Activated CD8-positive, alpha-beta memory T cell treated with anti-CD3 and anti-CD28 coated beads for 36 hours (primary cell): Measurements from ENCODE around the gene AURKB. TPM values are rescaled to one million over a fixed set of nuclear protein-coding genes. Genes with fewer than 3 reads are reported as not detected.

Experiments
- CTCF ChIA-PET: fragments of 350-600 bp; sonication (Branson Sonifier 250); formaldehyde crosslinking; loops from one replicate; lab custom pipeline; 2021; ENCODE audit warnings: antibody characterized with exemption; lab: Charles Lee
- POLR2A ChIA-PET: fragments of 350-600 bp; sonication (Branson Sonifier 250); formaldehyde crosslinking; loops from one replicate; lab custom pipeline; 2021; ENCODE audit warnings: antibody characterized with exemption; lab: Charles Lee
- total RNA-seq, 2 experiments: library from RNA; stranded (reverse); gene quantifications; one replicate each; pipeline ENCODE4 v1.2.3, GENCODE V29; 2021

AURKB gene
- total RNA-seq, 2 experiments from 2014 or later, result 112 to 117 TPM

DNA sequence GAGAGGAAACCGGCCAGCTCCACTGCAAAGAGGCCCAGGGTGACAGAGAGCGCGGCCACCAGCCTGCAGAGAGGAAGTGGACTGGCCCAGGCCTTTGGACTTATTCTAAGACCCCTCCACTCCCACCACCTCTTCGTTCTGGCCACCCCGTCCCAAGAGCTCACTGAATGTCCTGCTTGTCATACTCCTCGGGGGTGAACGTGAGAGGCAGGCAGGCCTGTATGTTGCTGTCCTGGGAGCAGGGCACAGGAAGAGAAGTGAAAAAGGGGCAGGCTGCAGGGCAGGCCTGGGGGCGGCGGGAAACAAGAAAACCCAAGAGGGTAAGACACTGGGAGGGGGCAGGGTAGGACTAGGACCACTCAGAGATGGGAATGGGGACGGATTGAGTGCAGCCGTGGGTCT is 34.6 kb downstream of the AURKB start:
- POLR2A ChIA-PET, result interaction anchor here (0.9 kb wide), 1 partner anchor 46 kb away, joined by 3 read pairs; no protein-coding TSS in a partner anchor
- CTCF ChIA-PET, result interaction anchor here (1.0 kb wide), 1 partner anchor 57 kb away, joined by 3 read pairs; the partner anchor contains the start of gene ALOXE3

DNA sequence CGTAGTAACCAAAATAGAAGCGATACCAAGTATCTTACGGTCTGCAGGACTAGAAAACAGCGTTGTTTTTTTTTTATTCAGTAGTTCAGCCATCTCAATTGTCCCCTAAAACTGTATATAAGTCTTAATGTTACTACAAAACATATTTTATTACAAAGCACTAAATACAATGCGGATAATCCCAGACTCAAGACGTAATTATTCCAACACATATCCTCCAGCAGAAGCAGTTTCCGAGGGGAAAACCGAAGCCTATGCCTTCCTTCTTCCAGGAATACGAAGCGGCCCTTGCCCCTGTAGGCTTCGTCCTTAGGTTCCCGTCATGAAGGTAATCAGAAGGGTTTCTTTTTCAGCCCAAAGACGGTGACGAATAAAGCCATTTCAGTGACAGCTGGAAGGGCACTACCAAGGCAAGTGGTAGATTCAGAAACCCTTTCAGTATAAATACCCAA is 36.5 kb downstream of the AURKB start:
- ChIA-PET POLR2A (interaction anchor here (0.8 to 1.3 kb wide), 20 partner anchors 11 to 486 kb away, joined by 3 to 56 read pairs (median 10); partner anchors contain the start of genes BORCS6, CTC1, HES7 and PER1), CTCF (interaction anchor here (0.8 to 2.5 kb wide), 7 partner anchors 10 to 122 kb away, joined by 3 to 8 read pairs (median 5); partner anchors contain the start of genes HES7 and SLC25A35)

DNA sequence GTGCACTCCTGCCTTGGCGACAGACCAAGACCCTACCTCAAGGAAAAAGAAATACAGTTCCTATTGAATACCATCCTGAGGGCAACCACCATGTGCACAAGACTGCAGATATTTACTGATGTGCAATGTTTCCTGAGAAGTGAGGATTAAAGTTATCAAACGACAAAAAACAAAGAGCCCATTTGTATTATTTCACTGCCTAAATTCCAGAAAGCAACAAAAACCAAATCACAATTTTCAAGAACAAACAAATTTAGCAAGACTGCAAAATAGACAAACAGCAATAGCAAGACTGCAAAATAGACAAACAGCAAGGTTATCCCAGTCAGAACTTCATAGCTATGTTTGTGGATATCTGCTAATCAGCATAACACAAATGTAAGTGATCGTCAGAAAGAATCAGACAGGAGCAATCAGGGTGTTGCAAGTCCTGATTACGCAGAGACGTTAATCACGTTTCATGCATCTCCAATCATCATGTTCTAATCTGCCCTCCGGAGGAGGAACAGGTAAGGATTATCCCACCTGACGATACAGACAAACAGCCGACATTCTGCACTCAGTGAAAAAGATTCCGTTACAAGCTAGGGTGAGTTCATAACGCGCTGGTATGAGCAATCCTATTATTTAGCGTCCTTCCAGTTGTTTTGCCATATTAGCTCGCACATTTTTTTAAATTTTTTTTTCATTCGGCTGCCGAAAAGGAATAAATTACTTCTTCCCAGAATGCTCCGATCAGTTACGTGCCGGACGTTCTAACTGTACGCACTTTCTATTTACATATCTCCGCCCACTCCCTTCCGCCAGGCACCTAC is 37.1 kb downstream of the AURKB start:
- ChIA-PET POLR2A (interaction anchor here (0.6 to 1.3 kb wide), 24 partner anchors 11 to 486 kb away, joined by 3 to 56 read pairs (median 9); partner anchors contain the start of genes AURKB, BORCS6, CTC1 and HES7), CTCF (interaction anchor here (0.8 to 2.5 kb wide), 7 partner anchors 9 to 122 kb away, joined by 3 to 8 read pairs (median 5); partner anchors contain the start of gene SLC25A35)

DNA sequence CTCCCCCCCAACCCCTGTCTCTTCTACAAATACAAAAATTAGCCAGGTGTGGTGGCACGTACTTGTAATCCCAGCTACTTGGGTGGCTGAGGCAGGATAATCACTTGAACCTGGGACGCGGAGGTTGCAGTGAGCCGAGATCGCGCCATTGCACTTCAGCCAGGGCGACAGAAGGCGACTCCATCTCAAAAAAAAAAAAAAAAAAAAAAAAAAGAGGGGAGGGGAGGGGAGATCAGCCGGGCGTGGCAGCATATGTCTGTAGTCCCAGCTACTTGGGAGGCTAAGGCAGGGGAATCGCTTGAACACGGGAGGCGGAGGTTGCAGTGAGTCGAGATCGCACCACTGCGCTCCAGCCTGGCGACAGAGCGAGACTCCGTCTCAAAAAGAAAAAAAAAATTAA is 40.2 kb downstream of the AURKB start:
- ChIA-PET POLR2A (interaction anchor here (0.6 kb wide), 1 partner anchor 38 kb away, joined by 3 read pairs; no protein-coding TSS in a partner anchor), CTCF (interaction anchor here (1.1 kb wide), 1 partner anchor 10 kb away, joined by 3 read pairs; no protein-coding TSS in a partner anchor)

DNA sequence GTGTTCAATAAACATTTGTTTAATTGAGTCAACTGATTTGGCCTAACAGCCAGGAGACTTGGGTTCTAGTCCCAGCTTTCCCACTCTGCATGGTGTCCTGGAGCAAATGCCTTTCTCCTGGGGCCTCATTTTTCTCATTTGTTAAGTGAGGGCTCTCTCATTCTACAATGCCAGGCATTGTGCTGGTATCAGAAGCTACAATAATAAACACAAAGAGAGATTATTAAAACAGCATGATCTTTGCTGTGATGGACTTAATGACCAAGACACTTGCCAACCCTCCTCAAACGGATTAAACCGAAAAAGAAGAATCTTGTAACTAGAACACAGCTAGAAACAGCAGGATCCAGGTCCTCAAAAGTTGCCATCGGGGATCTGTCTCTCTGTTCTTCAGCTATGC is 42.8 kb downstream of the AURKB start:
- POLR2A ChIA-PET, result interaction anchor here (0.9 kb wide), 1 partner anchor 9 kb away, joined by 3 read pairs; the partner anchor contains the start of gene TMEM107

DNA sequence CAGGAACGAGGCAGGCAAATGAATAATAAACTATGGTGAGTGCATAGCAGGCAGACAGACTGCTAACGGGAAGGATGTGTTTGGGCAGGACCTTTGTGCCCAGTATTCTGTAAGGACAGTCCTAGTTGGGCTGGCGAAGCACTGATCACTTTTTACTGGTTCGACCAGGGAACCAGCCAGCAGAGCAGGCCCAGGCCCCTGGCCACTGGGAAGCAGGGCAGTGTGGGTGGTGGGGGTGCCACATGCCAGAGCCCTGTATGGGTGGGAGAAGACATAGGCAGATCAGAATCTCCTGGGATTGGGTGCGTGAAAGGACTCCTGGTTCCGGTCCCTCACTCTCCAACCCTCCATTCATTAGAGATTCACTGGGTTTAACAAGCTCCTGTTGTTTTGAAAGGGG is 43.6 kb downstream of the AURKB start:
- ChIA-PET CTCF (interaction anchor here (1.5 kb wide), 1 partner anchor 81 kb away, joined by 4 read pairs; the partner anchor contains the start of gene CTC1), POLR2A (no interaction called here)

More for the DNA sequence above, 42.8 kb downstream of the AURKB start:
- CTCF ChIA-PET, result interaction anchor here (1.5 kb wide), 1 partner anchor 81 kb away, joined by 4 read pairs; the partner anchor contains the start of gene CTC1

DNA sequence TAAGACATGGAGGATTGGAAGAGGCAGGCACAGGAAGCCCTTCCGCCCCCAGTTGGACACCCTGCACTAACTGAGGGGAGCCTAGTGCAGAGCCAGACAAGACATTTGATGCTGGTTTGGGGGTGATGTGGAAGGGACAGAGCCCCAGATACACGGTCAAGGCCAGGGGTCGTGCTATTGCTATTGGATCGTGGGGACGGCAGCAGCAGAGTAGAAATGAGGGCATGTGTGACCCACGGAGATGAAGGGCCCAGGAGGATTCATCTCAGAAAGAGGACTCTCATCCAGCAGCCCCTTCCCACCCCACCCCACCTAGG is 45.6 kb downstream of the AURKB start:
- CTCF ChIA-PET, result interaction anchor here (1.3 to 1.6 kb wide), 4 partner anchors 8 to 39 kb away, joined by 3 to 8 read pairs (median 4); no protein-coding TSS in a partner anchor

DNA sequence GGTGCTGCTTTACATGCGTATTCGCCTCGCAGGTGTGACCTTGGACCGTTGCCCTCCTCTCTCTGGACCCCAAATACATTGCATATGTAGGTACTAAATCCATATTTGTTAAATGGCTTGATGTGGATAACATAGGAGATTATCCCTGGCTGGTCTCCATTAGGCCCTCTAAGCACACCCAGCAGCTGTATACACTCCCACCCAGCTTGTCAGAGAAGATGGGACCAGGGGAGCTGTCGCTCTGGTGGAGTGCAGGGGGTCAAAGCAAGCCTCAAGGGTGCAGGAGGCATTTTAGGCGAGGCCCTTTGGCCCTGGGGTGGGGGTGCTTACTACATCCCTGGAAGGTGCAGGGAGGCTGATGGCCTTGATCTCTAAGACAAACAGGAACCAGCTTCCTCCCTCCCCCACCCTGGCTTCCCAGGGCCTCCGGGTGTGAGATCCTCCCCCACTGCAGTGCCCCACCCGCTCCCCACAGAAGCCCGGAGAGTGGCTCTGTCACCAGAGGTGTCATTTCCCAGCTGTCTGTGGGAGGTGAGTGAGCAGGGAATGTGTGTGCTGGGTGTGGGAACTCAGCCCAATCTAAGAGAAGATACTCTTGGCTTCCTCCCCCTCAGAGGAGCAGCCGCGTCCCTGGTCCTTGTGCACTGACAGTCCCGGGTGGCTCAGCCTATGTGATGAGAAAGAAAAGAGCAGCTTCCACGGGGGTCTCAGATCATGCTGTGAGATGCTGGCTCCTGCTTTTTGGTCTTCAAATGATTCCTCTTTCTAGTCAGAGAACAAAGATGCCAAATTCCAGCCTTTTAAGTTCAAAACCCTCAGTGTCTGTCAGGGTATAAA is 46.2 kb downstream of the AURKB start:
- CTCF ChIA-PET, result interaction anchor here (0.8 to 1.6 kb wide), 8 partner anchors 9 to 46 kb away, joined by 3 to 8 read pairs (median 3); partner anchors contain the start of gene AURKB
- POLR2A ChIA-PET, result interaction anchor here (0.5 to 5.0 kb wide), 8 partner anchors 8 to 131 kb away, joined by 3 to 56 read pairs (median 4); partner anchors contain the start of genes PER1, SLC25A35 and TMEM107

More for the DNA sequence above, 45.6 kb downstream of the AURKB start:
- POLR2A ChIA-PET, result interaction anchor here (0.9 to 5.0 kb wide), 5 partner anchors 9 to 131 kb away, joined by 3 to 56 read pairs (median 4); partner anchors contain the start of genes PER1 and SLC25A35

DNA sequence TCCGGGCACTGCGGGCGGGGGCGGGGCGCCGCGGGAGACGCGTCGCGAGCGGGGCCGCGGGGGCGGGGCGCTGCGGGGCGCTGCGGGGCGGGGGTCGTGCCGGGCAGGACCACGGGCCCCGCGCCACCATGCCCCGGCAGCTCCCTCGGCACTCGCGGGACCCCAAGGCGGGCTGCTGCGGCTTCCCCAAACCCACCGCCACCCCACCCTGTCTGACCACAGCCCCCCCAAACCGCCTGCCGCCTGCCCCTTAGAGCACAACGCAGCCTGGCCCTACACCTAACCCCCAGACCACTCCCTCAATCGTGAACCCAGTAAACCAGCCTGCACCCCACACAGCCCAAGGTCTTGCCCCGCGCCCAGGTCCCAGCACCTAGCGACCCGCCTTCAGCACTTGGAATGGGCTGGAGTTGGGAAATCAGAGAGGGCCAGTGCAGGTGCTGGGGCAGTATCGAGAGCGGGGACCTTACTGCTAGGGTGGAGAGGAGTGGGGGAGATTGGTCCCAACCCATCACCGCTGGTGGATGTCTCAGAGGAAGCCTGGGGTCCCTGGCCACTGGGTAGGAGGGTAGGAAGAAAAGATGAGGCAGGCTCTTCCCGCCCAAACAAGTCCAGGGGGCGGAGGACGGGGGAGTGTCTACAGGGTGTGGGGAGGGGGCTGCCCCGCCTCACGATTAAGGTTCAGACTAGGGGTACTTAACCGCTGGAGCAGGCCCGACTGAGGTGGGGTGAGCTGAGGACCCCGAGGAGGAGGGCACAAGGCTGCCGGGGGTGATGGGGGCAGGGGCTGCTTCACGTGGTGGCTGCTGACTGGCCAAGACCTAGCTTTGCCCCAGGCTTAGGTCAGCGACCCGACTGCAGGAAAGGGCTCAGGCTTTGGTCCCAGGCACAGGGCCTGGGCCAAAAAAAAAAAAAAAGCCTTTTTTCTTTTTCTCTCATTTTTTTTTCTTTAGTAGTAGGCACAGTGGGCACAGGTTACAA is 47.1 kb downstream of the AURKB start:
- ChIA-PET CTCF (interaction anchor here (0.8 to 1.8 kb wide), 9 partner anchors 8 to 47 kb away, joined by 3 to 8 read pairs (median 3); partner anchors contain the start of gene AURKB), POLR2A (interaction anchor here (0.9 to 5.0 kb wide), 6 partner anchors 10 to 132 kb away, joined by 3 to 56 read pairs (median 7); partner anchors contain the start of genes PER1, SLC25A35 and TMEM107)

DNA sequence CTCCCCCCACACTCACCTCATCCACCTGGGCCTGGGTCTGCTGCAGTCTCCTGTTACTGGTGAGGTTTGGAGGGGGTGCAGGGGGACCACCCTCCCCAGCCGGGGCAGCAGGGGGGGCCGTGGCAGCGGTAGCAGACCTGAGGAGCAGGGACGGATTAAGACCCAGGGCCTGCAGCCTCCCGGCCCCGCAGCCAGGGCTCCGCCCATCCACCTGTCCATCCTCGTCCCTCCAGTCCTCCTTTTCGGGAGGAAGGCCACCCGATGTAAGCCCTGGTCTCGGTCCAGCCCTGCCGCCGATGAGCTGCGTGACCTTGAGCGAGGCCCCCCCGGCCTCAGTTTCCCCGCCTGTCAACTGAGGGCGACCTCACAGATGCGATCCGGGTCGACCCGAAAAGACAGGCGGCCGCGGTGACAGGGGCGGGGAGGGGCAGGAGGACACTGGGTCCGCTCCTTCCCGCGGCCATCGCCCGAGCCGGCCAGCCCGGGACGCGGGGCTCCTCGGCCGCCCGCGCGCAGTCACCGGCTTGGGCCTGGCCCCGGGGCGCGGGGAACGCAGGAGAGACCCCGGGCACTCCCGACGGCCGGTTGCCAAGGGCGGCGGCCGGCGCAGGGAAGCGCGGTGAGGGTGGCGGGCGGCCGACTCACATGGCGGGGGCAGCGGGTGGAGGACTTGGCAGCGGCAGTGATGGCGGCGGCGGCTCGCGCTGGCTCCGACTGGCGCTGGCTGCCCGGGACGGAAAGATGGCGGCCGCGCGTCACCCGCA is 48.0 kb downstream of the AURKB start, which contains the start of gene VAMP2:
Gene VAMP2 (minus strand): TSS at position 716 of the 764 bp plus-strand sequence. CDS start 69 bp downstream, at position 647.
- CTCF ChIA-PET, result interaction anchor here (1.8 to 4.9 kb wide), 2 partner anchors 24 to 43 kb away, joined by 4 to 28 read pairs; no protein-coding TSS in a partner anchor
- POLR2A ChIA-PET, result interaction anchor here (5.0 kb wide), 1 partner anchor 11 kb away, joined by 56 read pairs; no protein-coding TSS in a partner anchor

DNA sequence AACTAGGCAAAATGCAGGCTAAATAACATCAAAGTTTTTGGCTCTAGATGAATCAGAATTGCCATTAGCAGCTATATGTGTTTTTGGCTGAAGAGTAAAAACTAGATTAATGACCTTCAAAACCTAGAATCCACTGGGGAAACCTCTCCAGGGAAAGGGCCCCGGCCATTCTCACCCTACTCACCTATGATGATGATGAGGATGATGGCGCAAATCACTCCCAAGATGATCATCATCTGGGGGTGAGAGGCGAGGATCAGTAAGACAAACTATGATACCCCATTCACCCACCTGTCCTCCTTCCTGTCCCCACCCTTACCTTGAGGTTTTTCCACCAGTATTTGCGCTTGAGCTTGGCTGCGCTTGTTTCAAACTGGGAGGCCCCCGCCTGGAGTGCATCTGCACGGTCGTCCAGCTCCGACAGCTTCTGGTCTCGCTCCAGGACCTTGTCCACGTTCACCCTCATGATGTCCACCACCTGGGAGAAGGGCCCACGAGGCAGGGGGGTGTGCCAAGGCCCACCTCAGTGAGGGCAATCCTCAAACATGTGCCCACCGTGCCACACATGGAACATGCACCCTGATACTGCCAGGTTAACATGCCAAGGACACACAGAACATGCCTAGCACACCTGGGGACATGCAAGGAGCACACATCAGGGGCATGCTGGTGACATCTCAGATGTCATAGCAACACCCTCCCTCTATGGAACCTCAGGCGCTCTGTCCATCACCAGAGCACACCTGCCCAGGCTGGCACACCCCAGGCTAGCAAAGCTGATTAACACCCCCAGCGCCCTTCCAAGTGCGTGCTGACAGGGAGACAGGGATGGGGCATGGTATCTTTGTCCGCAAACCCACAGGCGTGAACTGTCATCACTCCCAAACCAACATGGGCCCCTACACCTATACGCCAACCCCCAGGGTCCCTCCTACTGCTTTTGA is 48.8 kb downstream of the AURKB start:
- ChIA-PET POLR2A (interaction anchor here (5.0 kb wide), 1 partner anchor 12 kb away, joined by 56 read pairs; no protein-coding TSS in a partner anchor), CTCF (interaction anchor here (0.6 to 4.9 kb wide), 5 partner anchors 12 to 87 kb away, joined by 3 to 28 read pairs (median 4); partner anchors contain the start of gene PFAS)

DNA sequence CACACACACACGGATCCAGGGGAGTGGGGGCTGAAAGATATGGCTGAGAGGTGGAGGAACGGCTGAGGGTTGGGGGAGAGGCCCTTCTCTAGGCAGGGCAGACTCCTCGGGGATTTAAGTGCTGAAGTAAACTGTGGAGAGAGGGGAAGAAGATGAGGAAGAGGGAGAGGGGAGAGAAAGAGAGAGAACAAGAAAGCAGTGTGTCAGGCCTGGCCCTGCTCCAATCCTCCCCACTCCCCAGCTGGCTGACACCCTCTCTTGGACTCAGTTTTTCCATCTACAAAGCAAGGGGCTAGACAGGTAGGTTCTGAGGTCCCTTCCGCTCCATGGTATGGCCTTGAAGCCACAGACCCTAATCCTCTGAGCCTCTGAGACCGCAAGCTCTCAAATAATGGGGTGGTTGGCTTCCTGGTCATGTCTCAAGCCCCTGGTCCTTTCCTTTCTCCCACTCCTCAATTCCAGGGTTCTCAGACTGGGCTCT is 49.6 kb downstream of the AURKB start:
- CTCF ChIA-PET, result interaction anchor here (0.6 to 4.9 kb wide), 6 partner anchors 9 to 88 kb away, joined by 3 to 28 read pairs (median 4); partner anchors contain the start of gene PFAS
- POLR2A ChIA-PET, result interaction anchor here (5.0 kb wide), 1 partner anchor 13 kb away, joined by 56 read pairs; no protein-coding TSS in a partner anchor

DNA sequence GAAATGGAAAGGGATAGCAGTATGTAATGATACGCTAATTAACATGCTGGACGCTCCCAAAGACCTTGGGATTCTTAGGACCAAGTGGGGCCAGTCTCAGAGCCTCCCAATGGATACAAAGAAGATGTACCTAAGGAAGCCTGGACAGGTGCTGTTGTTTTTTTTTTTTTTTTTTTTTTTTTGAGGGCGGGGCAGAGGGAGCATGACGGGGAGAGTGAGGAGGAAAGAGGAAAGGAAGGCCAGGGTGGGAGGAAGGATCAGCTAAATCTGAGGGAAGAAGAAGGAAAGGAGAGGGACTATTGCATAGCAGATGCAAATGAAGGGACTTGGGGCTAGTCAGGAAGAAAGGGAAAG is 50.2 kb downstream of the AURKB start:
- POLR2A ChIA-PET, result interaction anchor here (5.0 kb wide), 1 partner anchor 13 kb away, joined by 56 read pairs; no protein-coding TSS in a partner anchor
- CTCF ChIA-PET, result interaction anchor here (1.0 to 4.9 kb wide), 5 partner anchors 10 to 41 kb away, joined by 3 to 28 read pairs (median 4); no protein-coding TSS in a partner anchor
